A673 (cell line): ENCODE data around the gene SALL1.

ENCODE experiments used
- CTCF ChIP-seq: fragments of 300-800, 200-600 bp; sonication (generic); conservative IDR thresholded peaks from 2 replicates; pipeline ENCODE4 v1.5.1; 2017; ENCODE audit warnings: low read depth, mild to moderate bottlenecking, antibody characterized with exemption, low read length, moderate library complexity, mixed read lengths
- EZH2 ChIP-seq: fragments of 200-600 bp; sonication (generic); IDR thresholded peaks from 2 replicates; pipeline ENCODE4 v1.6.1; 2017; ENCODE audit warnings: borderline replicate concordance, low read depth, mild to moderate bottlenecking, mixed read lengths, antibody characterized with exemption, low read length; ENCODE audit not compliant: poor library complexity, severe bottlenecking

GRCh38 chr16:51172368-51172767 lies 21.3 kb upstream of the SALL1 start:
- TF ChIP-seq CTCF: no peak
- TF ChIP-seq EZH2: no peak
